Measurements from ENCODE around the gene FMNL2.
A peak's percentile ranks its signal among the peaks of the same experiment; 100 is the strongest.

Gene FMNL2

GRCh38 chr2:152396051-152396511 is 61.1 kb downstream of the FMNL2 start:
- no peaks in the 10 kb centered on the region for H3K36me3 ChIP-seq
- H3K9me3 ChIP-seq: no peaks in the 10 kb centered on the region
- peak overlapping the region; percentile 65 to 72 for H3K27ac ChIP-seq
- intact Hi-C loops (cut with DNase I; ENCODE audit: low total_unique reads): loop anchor here (5.0 kb wide), 1 partner anchor 59 kb away; the partner anchor contains the start of gene FMNL2
- TF ChIP-seq CTCF (IDR thresholded peaks at IDR 0.05): no peak
- no peaks in the 10 kb centered on the region for H3K27me3 ChIP-seq
- peak overlapping the region; percentile 32 to 45 for H3K4me3 ChIP-seq
- peaks cover 0 to 49% (median 30%) of the 10 kb centered on the region in 4 donors for H3K4me1 ChIP-seq
- no peak for DNase-seq

GRCh38 chr2:152396763-152397162 is 61.8 kb downstream of the FMNL2 start:
- intact Hi-C loops (cut with DNase I; ENCODE audit: low total_unique reads): loop anchor here (5.0 kb wide), 1 partner anchor 59 kb away; the partner anchor contains the start of gene FMNL2

GRCh38 chr2:152399003-152399402 is 64.0 kb downstream of the FMNL2 start:
- H3K27ac ChIP-seq: peak overlapping the region in 1 of 2 donors; percentile 1

More at GRCh38 chr2:152396763-152397162, 61.8 kb downstream of the FMNL2 start:
- DNase-seq: no peak
- H3K36me3 ChIP-seq: no peaks in the 10 kb centered on the region
- no peak for TF ChIP-seq CTCF (IDR thresholded peaks at IDR 0.05)
- H3K9me3 ChIP-seq: no peaks in the 10 kb centered on the region
- peak overlapping the region; percentile 65 to 72 for H3K27ac ChIP-seq
- H3K27me3 ChIP-seq: no peaks in the 10 kb centered on the region
- peaks cover 0 to 54% (median 33%) of the 10 kb centered on the region in 4 donors for H3K4me1 ChIP-seq
- peak overlapping the region in 1 of 2 donors; percentile 45 for H3K4me3 ChIP-seq

GRCh38 chr2:152400607-152401214 is 65.7 kb downstream of the FMNL2 start:
- H3K4me3 ChIP-seq: no peak overlapping the region
- no peaks in the 10 kb centered on the region for H3K36me3 ChIP-seq
- no peak for DNase-seq
- no peaks in the 10 kb centered on the region for H3K9me3 ChIP-seq
- H3K27ac ChIP-seq: peak overlapping the region; percentile 30 to 43
- H3K27me3 ChIP-seq: no peaks in the 10 kb centered on the region
- intact Hi-C loops (cut with DNase I; ENCODE audit: low total_unique reads): loop anchor here (5.0 kb wide), 1 partner anchor 208 kb away; no protein-coding TSS in a partner anchor
- no peak for TF ChIP-seq CTCF (IDR thresholded peaks at IDR 0.05)
- peaks cover 8 to 72% (median 52%) of the 10 kb centered on the region in 4 donors for H3K4me1 ChIP-seq

More at GRCh38 chr2:152399003-152399402, 64.0 kb downstream of the FMNL2 start:
- no peaks in the 10 kb centered on the region for H3K9me3 ChIP-seq
- intact Hi-C loops (cut with DNase I; ENCODE audit: low total_unique reads): loop anchor here (5.0 kb wide), 1 partner anchor 62 kb away; the partner anchor contains the start of gene FMNL2
- DNase-seq: no peak
- H3K4me3 ChIP-seq: no peak overlapping the region
- H3K36me3 ChIP-seq: no peaks in the 10 kb centered on the region
- H3K27me3 ChIP-seq: no peaks in the 10 kb centered on the region
- peaks cover 8 to 71% (median 51%) of the 10 kb centered on the region in 4 donors for H3K4me1 ChIP-seq
- no peak for TF ChIP-seq CTCF (IDR thresholded peaks at IDR 0.05)

- Histone ChIP-seq H3K36me3 (no peaks in the 10 kb centered on the region), H3K27ac (peak overlapping the region; percentile 46 to 63), H3K9me3 (no peaks in the 10 kb centered on the region), H3K4me3 (no peak overlapping the region), H3K4me1 (peaks cover 8 to 77% (median 52%) of the 10 kb centered on the region in 4 donors), H3K27me3 (no peaks in the 10 kb centered on the region)
- no peak for DNase-seq
- intact Hi-C loops (cut with DNase I; ENCODE audit: low total_unique reads): loop anchor here (5.0 kb wide), 1 partner anchor 211 kb away; no protein-coding TSS in a partner anchor
- TF ChIP-seq CTCF (IDR thresholded peaks at IDR 0.05): no peak
Measured at GRCh38 chr2:152402780-152403759, 68.1 kb downstream of the FMNL2 start.
